ENCODE measurements around the gene HYAL1.
A peak's percentile ranks its signal among the peaks of the same experiment; 100 is the strongest.

Gene HYAL1

DNA sequence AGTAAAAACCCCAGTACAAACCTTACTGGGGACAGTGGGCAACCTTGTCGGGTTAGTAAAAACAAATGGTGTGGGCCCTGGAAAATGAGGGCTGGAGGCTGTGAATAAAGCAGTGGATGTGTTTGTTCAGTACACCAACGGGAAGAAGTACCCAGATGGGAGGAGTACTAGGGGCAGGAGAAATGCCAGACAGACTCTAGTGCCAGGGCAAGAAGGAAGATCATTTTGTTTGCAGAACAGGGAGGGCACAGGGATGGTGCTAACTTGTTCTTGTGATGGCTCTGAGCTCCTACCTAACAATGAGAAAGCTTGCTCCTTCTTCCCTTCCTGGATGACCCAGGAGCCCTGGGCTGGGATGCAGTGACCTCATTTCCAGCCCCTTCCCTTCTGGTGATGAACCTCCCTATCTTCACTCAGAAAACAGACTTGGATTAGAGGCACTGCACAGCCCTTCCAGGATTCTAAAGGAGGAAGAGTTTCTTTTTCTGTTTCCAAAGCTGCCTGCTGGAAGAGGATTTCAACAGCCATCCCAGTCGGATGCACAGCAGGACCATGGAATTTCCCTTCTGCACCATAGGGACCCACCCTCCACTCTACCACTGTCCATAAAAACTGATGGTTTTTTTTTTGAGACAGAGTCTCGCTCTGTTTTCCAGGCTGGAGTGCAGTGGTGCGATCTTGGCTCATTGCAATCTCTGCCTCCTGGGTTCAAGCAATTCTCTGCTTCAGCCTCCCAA lies 31.1 kb upstream of the HYAL1 start:
- DNase-seq (ENCODE audit: low read depth), result no peak

DNA sequence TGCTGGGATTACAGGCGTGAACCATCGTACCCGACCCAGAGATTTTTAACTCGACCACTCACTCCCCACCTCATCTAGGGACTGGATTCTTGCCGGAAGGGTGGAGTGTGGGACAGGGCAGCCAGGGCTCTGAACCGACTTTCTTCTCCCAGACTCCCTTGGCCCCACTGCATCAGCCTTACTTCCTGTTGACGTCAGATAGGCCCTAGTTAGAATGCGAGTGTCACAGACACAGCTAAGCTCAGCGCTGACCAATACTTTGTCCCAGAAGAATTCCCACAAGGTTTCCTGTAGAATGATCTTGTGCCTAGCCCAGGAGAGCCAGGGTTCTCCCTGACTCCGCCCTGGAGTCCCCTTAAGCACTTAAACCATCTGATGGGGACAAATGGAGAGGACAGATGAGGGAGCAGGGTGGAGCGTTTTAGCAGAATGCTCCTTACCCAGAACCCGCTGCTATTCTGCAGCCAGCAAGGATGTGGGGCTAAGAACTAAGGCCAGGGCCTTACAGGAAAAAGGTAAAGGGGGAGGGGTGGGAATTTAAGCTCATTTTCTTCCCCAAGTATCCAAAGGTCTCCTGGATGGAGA lies 30.5 kb upstream of the HYAL1 start:
- no peak for DNase-seq (ENCODE audit: low read depth)

DNA sequence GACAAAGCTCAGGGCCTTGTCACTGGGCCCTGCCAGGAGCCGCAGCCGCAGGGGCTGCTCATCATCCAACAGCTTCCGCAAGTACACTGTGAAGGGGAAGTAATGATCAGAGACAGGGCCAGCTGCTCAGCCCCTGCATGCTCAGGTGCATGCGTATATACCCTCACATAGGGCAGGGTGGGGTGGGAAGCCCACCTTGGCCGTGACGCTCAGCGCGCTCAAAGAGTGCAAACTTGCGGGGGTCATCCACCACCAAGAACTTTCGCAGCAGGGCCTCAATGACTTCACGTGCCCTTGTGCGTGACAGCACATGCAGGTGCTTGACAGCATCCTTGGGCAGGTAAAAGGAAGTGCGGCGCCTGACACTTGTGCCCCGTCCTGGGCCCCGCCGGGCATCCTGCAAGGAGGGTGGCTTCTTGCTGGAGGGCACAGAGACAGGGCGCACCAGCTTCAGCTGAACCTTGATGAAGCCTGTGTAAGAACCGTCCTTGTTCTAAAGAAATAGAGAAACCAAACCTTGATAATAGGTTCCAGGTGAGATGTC lies 28.1 kb upstream of the HYAL1 start:
- no peak for DNase-seq (ENCODE audit: low read depth)

DNA sequence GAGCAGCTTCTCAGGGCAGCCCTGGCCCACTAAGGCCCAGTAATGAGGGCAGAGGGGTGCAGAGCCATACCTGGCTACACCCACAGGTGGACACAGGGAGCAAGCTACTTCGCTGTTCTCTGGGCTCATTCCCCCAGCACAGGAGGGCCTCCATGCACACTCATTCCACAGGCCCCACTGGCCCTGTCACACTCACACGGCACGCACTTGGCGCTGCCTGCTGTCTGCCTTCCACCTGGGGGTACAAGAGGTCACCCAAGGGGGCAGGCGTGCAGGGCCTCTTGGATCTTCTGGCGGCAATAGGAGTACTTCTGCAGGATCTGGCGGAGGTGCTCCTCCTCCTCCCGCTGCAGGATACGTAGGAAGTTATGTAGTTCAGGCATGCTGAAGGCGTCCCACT lies 27.0 kb upstream of the HYAL1 start:
- DNase-seq (ENCODE audit: low read depth), result no peak

DNA sequence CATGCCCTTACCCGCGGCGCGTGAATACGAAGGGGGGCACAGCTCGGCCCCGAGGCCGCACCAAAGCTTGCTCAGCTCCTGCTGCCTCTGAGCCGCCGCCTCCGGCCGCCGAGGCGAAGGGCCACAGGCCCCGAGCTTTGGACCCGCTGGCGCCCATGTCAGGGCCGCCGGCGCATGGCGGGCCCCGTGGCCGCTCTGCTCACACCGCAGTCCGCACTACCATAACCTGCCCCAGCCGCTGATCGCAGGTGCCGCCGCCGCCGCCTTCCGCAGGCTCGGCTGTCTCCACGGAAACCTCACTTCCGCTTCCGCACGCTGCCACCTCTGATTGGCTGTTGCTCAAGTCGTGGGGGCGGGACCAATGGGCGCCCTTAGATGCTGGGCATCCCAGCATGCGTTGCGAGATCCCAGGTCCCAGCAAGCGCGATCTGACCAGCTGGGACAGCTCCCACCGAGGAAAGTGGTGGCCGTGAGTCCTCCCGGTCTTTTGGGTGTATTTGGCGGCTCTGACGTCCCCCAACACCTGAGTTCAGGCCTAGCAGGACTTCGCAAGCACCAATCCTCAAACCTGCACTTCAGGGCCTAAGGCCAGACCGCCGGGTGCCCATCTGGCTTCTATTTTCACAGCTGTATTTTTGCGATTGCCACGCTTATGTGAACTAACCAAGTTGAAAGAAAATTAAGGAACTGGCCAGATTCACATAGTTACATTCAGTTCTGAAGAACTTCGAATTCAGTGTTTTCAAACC lies 24.7 kb upstream of the HYAL1 start, which contains the start of gene TUSC2:
Gene TUSC2 (minus strand): TSS at position 281 of the 749 bp plus-strand sequence. CDS start 124 bp downstream, at position 157.
- DNase-seq (ENCODE audit: low read depth), result peak; percentile 91

DNA sequence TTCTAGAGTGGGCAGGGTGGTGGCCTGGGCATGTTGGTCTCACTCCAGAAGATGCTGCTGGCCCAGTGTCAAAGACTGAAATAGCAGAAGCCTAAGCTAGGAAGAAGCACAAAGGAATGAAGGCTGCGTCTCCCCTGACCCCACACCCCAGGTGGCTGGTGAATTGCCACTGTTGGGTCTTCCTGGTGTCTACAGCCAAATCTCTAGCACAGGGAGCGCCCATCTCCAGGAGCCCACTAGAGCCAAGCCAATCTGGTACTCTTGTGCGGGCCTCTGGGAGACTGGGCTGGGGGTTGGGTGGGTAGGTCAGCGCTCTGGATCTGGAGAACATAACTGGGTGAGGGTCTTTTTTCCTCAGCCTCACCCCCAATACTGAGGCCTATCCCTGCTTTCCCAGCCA lies 23.8 kb upstream of the HYAL1 start:
- DNase-seq (ENCODE audit: low read depth), result no peak

DNA sequence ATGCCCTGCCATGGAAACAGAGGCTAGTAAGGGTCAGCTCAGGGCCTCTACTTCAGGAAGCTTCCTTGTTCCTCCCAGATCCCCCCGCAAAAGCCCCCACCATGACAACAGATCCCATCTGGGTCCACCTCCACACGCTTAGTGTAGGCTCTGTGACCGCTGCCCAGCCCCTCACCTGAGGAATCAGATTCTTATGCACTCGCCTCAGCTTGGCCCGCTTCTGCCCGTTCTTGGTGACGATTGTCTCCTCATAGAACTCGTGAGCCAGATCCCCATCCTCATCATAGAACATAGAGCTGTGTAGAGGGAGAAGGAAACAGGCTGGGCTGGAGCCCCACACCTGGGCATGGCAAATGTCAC lies 22.8 kb upstream of the HYAL1 start:
- DNase-seq (ENCODE audit: low read depth), result no peak

DNA sequence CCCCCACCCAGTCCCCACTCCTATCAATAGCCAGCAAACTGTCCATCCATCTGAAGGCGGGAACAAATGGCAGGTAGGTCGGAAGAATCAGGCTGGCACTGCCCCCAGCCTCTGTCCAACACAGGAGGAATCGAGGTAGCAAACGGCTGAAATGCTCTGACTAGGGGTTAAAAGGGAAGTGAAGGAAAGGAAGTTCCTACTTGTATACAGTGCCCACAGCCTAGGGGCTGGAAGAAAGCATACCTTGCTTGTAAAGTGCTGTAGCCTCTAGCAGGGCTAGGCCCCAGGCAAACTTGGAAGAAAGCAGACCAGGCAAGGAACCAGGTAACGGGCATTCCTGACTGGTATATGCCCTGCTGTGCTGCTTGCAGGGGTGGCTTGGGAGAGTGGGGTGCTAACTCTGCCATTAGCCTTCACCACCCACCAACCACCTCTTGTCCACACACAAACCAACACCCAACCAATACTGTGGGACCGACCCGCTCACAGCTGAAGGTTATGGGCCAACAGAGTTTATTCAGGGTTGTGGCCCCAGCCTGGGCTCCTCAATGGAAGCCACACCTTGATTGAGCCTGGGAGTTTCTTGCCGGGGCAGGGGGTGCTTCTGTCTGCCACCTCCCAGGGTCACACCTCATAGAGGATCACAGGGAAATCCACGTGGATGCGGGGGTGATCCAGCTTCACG lies 22.3 kb upstream of the HYAL1 start:
- DNase-seq (ENCODE audit: low read depth), result no peak

DNA sequence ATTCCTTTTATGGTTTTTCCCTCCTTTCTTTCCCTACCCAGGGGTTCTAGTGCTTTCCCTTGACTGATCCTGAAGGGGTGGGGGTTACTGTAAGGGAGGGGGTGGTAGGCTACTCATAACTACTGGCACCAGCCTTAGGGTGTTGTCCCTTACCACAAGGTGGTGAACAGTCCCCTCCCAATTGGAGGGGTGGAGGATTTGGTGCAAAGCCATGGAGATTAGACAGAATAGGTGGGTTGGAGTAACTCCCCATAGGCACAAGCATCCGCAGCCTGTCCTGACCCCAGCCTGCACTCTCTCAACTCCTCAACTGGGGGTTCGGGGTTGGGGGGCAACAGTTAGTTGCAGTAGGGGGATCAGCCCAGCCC lies 21.7 kb upstream of the HYAL1 start:
- no peak for DNase-seq (ENCODE audit: low read depth)

DNA sequence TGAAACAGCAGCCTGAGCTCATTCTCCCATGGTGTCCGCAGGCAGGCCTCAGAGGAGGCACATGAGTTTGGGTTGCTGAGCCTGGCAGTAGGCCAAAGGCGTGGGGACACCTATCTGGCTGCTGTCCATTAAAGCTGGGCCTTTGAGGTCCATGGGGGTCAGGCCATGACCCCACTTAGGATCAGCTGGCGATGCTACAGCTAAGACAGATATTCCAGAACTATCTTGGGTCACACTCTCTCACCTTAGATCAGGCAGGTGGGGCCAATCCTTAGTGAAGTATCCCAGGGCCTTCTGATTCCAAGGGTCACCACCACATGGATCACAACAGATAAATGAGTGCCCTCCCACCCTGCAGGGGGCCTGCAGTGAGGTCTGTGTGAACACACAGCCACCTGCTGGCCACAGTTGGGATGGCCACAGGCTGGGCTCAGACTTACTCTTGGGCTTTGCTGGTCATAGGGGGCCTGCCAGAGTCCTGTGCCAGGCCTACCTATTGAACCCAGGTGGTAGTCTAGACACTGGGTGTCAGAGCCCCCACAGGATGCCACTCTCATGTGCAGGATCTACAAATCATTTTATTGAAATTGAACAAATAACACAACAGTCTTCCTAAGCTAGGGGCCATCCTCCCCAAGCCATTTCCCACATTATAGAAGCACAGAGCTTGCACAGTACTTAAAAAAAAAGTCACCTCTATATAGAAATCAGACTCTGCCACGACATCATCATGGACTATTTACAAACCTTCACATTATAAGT lies 21.2 kb upstream of the HYAL1 start:
- DNase-seq (ENCODE audit: low read depth), result peak; percentile 41

DNA sequence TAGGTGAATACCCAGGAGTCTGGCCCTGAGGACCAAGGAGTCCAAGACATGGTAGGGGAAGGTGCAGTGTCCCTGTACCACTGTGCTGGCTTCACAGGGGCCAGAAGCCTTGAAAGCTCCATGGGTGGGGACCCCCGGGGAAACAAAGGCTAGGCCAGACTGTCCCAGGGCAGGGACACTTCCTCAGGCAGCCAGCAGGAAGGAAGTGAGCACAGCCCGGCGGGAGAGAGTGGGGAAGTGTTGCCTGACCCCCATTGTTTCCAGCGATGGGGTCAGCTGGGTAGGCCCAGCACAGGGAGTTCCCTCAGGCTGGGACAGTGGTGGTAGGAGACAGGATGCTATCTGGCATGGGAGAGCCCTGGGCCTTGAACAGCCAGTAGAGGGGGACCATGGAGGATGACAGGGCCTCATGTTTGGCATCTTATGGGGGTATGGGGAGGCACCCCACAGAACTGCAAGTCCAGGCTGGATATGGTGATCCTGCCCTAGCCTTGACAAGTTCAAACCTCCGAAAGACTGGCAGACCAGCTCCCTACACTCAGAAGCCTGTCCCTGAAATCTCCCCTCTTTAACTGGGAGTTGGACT lies 20.3 kb upstream of the HYAL1 start:
- DNase-seq (ENCODE audit: low read depth), result no peak

DNA sequence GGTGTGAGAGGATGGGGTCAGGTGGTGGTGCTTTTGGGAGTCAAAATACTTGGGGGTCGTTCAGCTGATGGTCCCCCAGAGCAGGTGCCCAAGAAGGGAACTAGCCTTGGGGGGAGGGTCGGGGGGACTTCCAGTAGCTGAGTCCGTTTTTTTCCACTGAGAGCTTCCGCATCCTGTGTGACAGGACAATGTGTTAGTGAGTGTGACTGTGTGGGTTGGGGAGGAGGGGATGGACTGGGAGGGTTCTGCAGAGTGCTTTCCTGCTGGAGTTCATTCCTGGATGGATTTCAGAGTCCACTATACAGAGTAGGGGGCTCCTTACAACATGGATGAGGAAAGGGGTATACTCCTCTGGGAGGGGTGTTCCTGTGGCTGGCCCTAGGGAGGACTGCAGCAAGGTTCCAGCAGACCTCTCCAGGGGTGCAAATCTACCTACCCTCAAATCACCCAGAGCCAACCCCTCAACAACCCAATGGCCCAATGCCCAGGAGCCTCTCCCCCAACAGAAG lies 19.8 kb upstream of the HYAL1 start:
- DNase-seq (ENCODE audit: low read depth), result no peak

DNA sequence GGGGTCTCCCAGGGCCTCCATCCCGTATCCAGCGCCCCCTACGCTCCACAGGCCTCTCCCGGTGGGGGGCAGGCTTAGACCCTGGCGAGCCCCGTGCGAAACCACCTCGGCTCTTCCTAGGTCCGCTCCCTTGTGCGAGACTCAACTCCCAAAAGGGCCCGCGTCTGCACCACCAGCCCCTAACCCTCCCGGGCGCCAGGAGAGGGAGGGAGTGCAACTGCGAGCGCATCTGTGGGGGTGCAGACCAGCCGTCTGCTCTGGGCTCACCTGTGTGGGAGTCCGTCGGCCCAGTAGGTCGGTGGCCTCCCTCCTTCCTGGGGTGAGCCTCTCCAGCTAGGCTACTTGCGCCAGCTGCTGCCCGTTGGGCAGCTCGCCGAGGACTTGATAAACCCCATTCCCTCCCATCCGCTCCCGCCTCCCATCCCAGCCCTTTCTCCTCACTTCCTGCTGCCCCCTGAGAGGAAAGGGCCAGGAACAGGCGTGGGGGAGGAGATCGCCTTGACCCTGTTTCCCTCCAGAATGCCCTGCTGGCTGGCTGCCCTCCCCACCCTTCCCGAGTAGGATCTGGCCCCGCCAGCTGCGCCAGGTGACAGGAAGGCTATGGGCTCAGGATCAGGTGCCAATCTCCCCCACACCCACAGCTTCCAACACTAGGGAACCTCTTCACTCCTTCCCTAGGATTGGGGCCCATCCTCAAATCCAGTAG lies 19.2 kb upstream of the HYAL1 start, which contains the start of gene HYAL2:
Gene HYAL2 (minus strand): TSS at position 360 of the 706 bp plus-strand sequence. CDS start 2,256 bp downstream, outside the sequence.
- DNase-seq (ENCODE audit: low read depth), result no peak

DNA sequence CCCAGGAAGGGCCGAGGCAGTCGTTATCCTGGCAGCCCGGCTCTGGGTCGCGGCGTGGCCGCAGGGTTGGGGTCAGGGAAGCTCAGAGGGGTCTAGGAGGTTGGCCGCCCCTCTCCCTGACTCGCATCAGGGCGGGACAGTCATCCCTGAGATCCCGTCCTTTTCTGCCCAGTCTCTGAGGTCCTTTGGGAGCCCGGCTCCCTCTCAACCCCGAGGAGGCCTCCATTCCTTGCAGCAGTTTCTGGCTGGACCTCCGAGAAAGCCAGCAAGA lies 18.7 kb upstream of the HYAL1 start:
- no peak for DNase-seq (ENCODE audit: low read depth)

DNA sequence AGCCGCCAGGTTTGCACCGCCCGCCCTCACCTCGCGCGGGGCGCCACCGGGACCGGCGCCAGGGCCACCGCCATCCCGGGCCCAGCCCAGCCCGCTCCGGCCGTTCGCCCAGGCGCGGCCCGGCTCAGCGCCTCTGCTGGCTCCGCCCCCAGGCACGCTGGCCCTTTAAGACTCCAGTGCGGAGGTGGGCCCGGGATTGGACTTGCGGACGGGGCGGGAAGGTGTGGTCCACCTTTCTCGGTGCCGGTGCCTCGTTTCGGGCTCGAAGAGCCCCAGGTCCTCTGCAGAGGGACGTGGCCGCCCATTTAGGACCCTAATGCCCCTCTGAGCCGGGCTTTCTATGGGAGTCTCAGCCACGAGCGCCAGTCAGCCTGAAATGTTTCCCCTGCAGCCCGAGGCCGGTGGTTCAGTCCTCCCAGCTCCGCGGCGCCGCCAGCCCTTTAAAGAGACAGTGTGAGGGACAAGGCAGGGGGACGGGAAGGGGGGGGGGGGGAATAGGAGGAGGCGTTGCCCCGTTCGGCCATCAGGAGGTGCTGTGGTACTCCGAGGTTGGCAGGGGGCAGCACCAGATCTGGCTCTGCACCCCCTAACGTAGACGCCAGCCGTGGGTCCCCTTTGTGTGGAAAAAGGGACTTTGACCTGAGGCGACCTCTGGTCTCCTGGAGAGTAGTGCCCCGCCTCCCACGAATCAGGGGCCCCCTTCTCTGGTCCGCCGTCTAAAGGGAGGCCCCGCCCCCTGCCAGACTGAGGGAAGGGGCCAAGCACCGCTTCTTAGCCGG lies 18.2 kb upstream of the HYAL1 start:
- DNase-seq (ENCODE audit: low read depth), result peak; percentile 73

DNA sequence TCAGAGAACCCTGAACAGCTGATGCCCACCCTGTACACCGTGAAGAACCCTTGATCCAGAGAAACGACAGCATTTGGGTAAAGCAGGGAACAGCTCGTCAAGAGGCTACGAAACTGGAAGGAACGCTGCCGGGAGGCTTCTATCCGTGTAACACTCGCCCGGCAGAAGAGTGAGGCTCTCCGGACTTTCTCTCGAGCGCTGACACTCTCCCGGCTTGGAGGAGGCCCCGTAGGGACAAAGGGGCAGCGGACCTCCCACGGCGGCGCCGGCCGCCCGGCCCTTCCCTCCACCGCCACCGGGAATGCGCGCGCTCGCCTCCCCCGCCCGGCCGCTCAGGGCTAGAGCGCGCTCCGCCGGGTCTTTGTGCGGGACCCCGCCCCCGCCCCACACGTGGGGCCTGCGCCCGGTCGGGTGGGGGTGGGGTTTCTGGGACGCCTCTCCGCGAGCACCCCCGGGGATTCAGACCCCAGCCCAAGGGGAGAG lies 17.5 kb upstream of the HYAL1 start:
- peak; percentile 57 for DNase-seq (ENCODE audit: low read depth)

DNA sequence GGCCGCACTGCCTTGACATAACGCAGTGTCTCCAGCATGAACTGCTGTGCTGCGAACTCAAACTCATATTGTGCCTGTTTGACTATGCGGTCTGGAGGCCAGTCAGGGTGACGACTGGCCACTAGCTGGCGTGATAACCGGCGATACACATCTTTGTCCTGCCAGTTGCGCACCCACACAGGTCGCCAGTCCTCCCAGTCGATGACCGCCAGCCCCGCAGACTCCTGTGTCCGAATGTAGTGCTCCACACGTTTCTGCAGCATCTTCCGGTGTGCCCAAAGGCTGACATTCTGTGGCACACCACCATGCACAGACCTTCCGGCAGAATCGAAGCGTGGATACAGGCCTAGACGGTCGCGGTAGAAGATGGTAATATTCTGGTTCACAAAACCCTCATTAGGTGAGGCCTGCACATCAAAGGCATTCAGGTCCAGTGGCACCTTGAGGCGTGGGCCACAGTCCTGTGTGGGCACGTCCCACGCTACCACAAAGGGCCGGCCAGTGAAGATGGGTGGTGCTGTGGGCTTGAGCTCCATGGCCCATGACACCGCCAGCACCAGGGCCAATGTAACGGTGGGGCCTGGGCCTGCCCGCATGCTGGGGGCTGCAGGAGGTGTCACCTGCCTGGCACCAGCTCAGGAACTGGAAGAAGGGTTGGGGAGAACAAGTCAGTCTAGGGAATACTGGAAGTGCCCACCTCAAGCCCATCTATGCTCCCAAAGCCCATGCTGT lies 16.7 kb upstream of the HYAL1 start:
- DNase-seq (ENCODE audit: low read depth), result no peak

DNA sequence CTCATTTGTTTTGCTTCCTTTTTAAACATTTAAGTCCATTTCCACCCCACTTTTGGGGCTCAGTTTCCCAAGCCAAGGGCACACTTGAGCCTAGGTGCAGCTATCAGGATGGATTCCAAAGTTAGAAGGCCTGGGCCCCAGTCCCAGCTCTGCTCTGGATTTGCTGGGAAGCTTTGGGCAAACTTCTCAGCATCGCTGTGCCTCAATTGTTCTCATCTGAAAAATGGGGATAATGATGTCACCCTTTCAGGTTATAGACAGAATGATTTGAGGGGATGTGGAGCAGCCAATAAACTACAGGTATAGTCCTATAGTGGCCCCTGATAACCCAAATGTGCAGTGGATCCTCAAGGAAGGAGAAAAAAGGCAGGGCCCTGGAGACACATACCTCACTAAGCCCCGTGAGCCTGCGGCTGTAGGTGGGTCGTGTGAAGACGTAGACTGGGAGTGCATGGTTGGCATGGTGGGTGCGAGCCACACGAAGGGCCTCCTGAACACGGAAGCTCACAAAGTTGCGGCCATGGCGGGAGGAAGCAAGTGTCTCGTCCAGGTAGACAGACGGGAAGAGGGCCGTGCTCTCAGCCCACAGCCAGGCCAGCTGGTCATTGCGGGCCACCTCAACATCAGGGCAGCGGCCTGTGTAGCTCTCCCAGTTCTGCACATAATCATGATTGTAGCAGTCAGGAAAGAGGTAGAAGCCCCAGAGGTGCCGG lies 16.0 kb upstream of the HYAL1 start:
- no peak for DNase-seq (ENCODE audit: low read depth)
